HG03097 (cell line): ENCODE measurements around the gene ASPSCR1.

ENCODE experiments used
- ATAC-seq: cut with Tn5 transposase; IDR thresholded peaks from one replicate; pipeline ENCODE4 v1.9.1; 2021; ENCODE audit not compliant: unreplicated experiment, low FRiP score

Gene ASPSCR1

DNA sequence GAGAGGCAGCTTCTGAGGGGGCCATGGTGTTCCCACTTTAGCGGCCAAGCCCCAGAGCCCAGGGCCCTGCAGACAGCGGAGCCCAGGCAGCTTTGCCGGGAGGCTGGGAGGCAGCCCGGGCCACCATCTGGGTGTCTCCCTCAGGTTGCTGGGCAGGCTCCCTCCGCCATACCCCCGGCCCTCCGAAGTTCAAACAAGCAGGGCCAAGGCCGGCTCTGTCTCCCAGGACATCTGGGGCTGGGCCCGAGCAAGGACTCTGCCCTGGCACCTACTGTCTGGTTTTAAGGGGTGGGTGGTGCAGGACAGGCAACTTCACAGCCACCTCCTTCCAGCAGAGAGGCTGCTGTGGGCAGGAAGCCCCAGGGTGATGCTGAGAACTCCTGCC lies 85.5 kb downstream of the ASPSCR1 start:
- no peak for ATAC-seq

DNA sequence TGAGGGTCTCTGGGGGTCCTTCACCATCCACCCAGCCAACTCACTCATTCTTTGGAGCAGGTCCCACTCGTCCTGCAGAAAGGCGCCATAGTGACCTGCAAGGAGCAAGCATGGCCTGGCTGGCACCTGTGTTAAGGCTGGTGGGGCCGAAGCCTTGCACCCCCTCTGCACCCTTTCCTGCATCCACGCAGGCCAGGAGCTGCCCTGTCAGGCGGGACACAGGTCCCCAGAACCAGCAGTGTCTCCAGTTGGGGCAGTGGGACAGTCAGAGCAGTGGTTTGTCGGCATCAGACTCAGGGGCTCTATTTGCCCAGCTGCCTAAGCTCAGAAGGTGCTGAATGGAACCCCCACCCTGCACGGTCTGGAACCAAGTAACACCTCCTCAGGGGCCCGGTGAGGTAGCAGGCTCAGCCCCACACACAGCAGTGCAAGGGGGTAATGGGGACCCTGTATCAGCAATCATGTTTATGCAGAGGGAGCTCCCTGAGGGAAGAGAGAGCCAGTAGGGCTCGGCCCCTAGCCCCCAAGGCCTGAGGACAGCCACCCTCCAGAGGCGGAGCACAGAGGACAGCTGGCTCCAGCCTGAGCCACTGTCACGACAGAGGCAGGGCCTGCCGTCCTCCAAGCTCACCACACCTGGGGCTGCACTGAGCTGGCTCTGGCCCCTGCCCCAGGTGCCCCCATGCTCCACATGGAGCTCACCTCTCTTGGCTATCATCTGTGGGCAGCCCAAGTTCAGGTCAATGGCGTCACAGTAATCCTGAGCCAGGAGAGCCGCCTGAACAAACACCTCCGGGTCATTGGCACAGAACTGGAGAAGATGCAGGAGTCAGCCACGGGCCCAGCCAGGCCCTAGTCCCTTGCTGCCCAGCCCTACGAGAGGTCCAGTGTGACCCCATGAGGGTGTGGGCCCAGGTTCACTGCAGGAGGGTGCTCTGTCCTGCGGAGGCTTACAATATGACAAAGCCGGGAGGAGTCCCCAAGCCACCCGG lies 86.3 kb downstream of the ASPSCR1 start:
- ATAC-seq = no peak

DNA sequence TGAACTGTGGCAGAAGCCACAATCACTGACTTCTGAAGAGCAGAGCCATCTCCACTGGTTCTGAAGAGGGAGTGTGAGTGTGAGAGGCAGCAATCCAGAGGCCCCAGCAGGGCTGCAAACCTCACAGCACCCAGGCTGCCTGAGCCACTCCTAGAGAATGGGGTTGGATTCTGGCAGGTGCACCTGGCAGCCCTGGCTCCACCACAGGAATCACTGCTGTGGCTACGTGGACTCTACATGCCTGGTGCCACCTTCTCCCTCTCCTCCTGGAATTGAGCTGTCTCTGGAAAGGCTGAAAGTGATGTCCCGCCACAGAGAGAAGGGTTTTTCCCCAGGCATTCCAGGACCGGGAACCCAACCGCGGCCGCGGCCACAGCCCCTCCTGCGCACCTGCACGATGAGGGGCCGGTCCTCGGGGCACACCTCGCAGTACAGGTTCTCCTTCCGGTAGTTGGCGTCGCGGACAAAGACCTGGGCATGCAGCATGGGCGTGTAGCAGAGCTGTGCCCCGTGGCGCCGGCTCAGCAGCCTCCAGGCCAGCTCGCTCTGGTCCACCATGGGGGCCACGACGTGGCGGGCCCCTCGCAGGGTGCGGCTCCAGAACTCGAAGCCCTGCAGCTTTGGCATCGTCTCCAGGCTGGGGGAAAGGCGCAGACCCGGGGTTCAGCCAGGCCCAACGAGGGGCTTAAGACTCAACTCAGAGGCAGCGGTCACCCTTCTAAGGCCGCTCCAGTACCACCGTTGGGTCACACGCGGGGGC lies 87.2 kb downstream of the ASPSCR1 start:
- ATAC-seq = no peak

DNA sequence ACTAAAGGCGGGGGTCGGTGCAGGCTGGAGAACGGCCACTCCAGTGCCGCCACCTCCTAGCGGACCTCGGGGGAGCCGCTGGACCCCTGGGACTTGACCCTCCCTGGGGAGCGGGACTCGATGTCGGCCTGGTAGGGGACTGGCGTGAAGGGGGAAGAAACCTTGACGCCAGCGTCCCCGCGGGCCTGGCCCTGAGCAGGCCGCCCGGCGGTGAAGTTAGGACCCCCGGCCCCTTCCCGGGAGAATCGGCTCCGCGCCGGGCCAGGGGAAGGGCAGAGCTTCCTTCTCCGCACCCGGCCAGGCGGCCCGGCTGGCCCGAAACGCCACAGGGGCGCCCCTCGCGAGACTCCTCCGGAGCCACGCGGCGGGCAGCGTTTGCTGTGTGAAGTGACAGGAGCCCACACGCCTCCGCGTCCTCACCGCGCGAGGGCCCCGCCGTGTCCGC lies 87.8 kb downstream of the ASPSCR1 start:
- peak; percentile 18 for ATAC-seq

DNA sequence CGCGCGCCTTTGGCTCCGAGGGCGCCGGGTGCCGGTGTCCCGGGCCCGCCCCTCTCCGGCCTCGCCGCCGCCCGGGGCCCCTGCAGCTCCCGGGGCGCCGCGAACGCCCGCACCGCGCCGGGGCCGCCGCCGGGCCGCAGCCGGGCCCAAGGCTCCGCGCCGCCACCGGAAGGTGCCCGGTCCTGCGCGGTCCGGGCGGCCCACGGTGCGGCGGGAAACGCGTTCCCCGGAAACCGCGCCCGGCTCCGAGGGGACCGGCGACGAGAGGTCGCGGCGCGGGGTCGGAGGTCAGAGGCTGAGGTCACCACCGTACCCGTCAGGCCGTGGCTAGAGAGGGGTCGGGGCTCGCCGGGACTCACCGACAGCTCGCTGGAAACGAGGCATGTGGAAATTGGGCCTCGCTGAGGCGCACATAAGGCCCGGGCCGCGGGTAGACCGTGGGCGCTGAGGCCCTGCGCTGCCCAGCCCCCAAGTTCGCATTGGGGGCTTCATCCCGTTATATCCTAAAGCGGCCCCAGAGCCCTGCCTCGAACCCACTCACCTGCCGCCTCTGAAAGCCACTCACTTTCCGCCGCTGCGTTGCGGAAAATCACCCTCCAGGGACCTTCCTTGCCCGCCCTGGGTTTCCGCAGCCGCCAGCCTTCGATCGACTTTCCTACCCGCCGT lies 88.3 kb downstream of the ASPSCR1 start, which contains the start of gene DUS1L:
Gene DUS1L (minus strand): TSS at position 167 of the 666 bp plus-strand sequence. CDS start 745 bp downstream, outside the sequence.
- ATAC-seq = peak; percentile 69
